Testis (tissue), 2 donors: ENCODE measurements around the gene PBXIP1.

ENCODE experiments used
- CTCF ChIP-seq, 3 experiments: fragments of 450-650 bp in 2 of 3; fragments of 200-600 bp in 1 of 3; sonication (generic) in 1 of 3; IDR thresholded peaks; one replicate each; pipeline ENCODE4 v1.5.1; 2016 to 2019; ENCODE audit warnings: antibody characterized with exemption in 3 of 3, mild to moderate bottlenecking in 2 of 3, moderate library complexity in 1 of 3
- POLR2A ChIP-seq: fragments of 450-650 bp; IDR thresholded peaks from one replicate; pipeline ENCODE4 v1.6.1; 2017; ENCODE audit warnings: antibody characterized with exemption, mild to moderate bottlenecking, moderate library complexity

GRCh38 chr1:154967331-154967950 lies 11.5 kb upstream of the PBXIP1 start:
- TF ChIP-seq CTCF (IDR thresholded peaks at IDR 0.05) (no peak), POLR2A (no peak)
